GM23338 (cell line): Measurements from ENCODE around the gene FHIT. TPM values are rescaled to one million over a fixed set of nuclear protein-coding genes. Genes with fewer than 3 reads are reported as not detected.

Experiments
- ATAC-seq: fragments of 200-7000 bp; cut with Tn5 transposase; 3 replicates; pipeline ENCODE4 v1.9.1; 2020
- DNase-seq: peaks from one replicate; pipeline ENCODE4 v3.0.0-alpha.2; 2015; ENCODE audit warnings: low spot score
- H2AFZ ChIP-seq: fragments of 200-600 bp; sonication (generic); 2 replicates; pipeline ENCODE4 v1.8.0; 2016; ENCODE audit warnings: antibody characterized with exemption, mild to moderate bottlenecking, moderate library complexity
- H3F3A ChIP-seq: fragments of 200-600 bp; sonication (generic); replicated peaks from 2 replicates; pipeline ENCODE4 v1.8.0; 2017; ENCODE audit warnings: antibody characterized with exemption, mixed run types, low read depth
- H3K27ac ChIP-seq: fragments of 200-600 bp; sonication (generic); 2 replicates; pipeline ENCODE4 v1.6.1; 2016; ENCODE audit warnings: low read depth
- H3K27me3 ChIP-seq: fragments of 200-600 bp; sonication (generic); 2 replicates; pipeline ENCODE4 v1.8.0; 2016; ENCODE audit warnings: mild to moderate bottlenecking, mixed run types, moderate library complexity; ENCODE audit not compliant: insufficient read depth
- H3K36me3 ChIP-seq: fragments of 200-600 bp; sonication (generic); 2 replicates; pipeline ENCODE4 v1.8.0; 2016; ENCODE audit warnings: mild to moderate bottlenecking; ENCODE audit not compliant: insufficient read depth
- H3K4me1 ChIP-seq: fragments of 200-600 bp; sonication (generic); 2 replicates; pipeline ENCODE4 v1.8.0; 2016; ENCODE audit warnings: mild to moderate bottlenecking, moderate library complexity; ENCODE audit not compliant: insufficient read depth
- H3K4me2 ChIP-seq: fragments of 200-600 bp; sonication (generic); 2 replicates; pipeline ENCODE4 v1.7.1; 2017; ENCODE audit warnings: mixed run types
- H3K4me3 ChIP-seq: fragments of 200-600 bp; sonication (generic); 2 replicates; pipeline ENCODE4 v1.6.1; 2016; ENCODE audit warnings: mixed run types
- H3K79me2 ChIP-seq: fragments of 200-600 bp; sonication (generic); replicated peaks from 2 replicates; pipeline ENCODE4 v1.8.0; 2017; ENCODE audit warnings: mild to moderate bottlenecking; ENCODE audit not compliant: insufficient read depth
- H3K9me2 ChIP-seq: fragments of 200-600 bp; sonication (generic); 2 replicates; pipeline ENCODE4 v1.8.0; 2017; ENCODE audit not compliant: insufficient read depth
- H4K20me1 ChIP-seq: fragments of 200-600 bp; sonication (generic); replicated peaks from 2 replicates; pipeline ENCODE4 v1.8.0; 2017; ENCODE audit warnings: mild to moderate bottlenecking; ENCODE audit not compliant: insufficient read depth
- H3K27ac Mint-ChIP-seq: 2 replicates; pipeline ENCODE4 v1.8.0; 2020; ENCODE audit warnings: inconsistent platforms, mild to moderate bottlenecking, moderate library complexity, mixed read lengths
- H3K27me3 Mint-ChIP-seq: 3 replicates; pipeline ENCODE4 v1.8.0; 2022; ENCODE audit warnings: low read depth, mild to moderate bottlenecking, moderate library complexity, mixed read lengths, inconsistent platforms; ENCODE audit not compliant: insufficient read depth, poor library complexity
- H3K36me3 Mint-ChIP-seq: 3 replicates; pipeline ENCODE4 v1.8.0; 2021; ENCODE audit warnings: low read depth, mild to moderate bottlenecking, inconsistent platforms, moderate library complexity, mixed read lengths
- H3K4me1 Mint-ChIP-seq: 3 replicates; pipeline ENCODE4 v1.8.0; 2020; ENCODE audit warnings: mild to moderate bottlenecking, inconsistent platforms, mixed read lengths
- H3K4me3 Mint-ChIP-seq: 3 replicates; pipeline ENCODE4 v1.8.0; 2021; ENCODE audit warnings: moderate library complexity, mild to moderate bottlenecking, inconsistent platforms, mixed read lengths
- H3K9me3 Mint-ChIP-seq: 3 replicates; pipeline ENCODE4 v1.8.0; 2020; ENCODE audit warnings: moderate library complexity, mild to moderate bottlenecking, inconsistent platforms, mixed read lengths
- CREB1 ChIP-seq: fragments of 250-450 bp; sonication (Bioruptor Pico); IDR thresholded peaks from 2 replicates; pipeline ENCODE4 v1.5.0; 2020; ENCODE audit warnings: low read depth, mild to moderate bottlenecking, moderate library complexity
- CTCF ChIP-seq, 2 experiments: fragments of 200-600 bp in 1 of 2; sonication (generic) in 1 of 2; conservative IDR thresholded peaks; 2 replicates each; pipeline versions ENCODE4 v1.5.1 to v1.6.1; 2016 to 2017; ENCODE audit warnings: antibody characterized with exemption in 2 of 2, low read depth in 2 of 2, mild to moderate bottlenecking in 2 of 2, moderate library complexity in 1 of 2
- ETS1 ChIP-seq: IDR thresholded peaks from 2 replicates; pipeline ENCODE4 v1.6.1; 2016; ENCODE audit warnings: antibody characterized with exemption
- EZH2 ChIP-seq: fragments of 200-600 bp; sonication (generic); IDR thresholded peaks from one replicate; pipeline ENCODE4 v1.8.0; 2017; ENCODE audit warnings: antibody characterized with exemption, mild to moderate bottlenecking, low read depth; ENCODE audit not compliant: unreplicated experiment
- EZH2phosphoT487 ChIP-seq: fragments of 200-600 bp; sonication (generic); IDR thresholded peaks from one replicate; pipeline ENCODE4 v1.8.1; 2018; ENCODE audit warnings: antibody characterized with exemption; ENCODE audit not compliant: unreplicated experiment
- JUNB ChIP-seq: IDR thresholded peaks from one replicate; pipeline ENCODE4 v1.6.1; 2016; ENCODE audit warnings: antibody characterized with exemption; ENCODE audit not compliant: unreplicated experiment
- NANOG ChIP-seq: IDR thresholded peaks from 2 replicates; pipeline ENCODE4 v1.6.1; 2016; ENCODE audit warnings: antibody characterized with exemption, borderline replicate concordance
- POLR2AphosphoS5 ChIP-seq: IDR thresholded peaks from 2 replicates; pipeline ENCODE4 v1.6.1; 2016; ENCODE audit warnings: antibody characterized with exemption, low read depth
- REST ChIP-seq: IDR thresholded peaks from one replicate; pipeline ENCODE4 v1.6.1; 2018; ENCODE audit warnings: antibody characterized with exemption; ENCODE audit not compliant: unreplicated experiment
- STAT1 ChIP-seq: IDR thresholded peaks from one replicate; pipeline ENCODE4 v1.6.1; 2016; ENCODE audit warnings: antibody characterized with exemption; ENCODE audit not compliant: unreplicated experiment
- ZNF114 ChIP-seq: fragments of 250-450 bp; sonication (Bioruptor Pico); IDR thresholded peaks from 2 replicates; pipeline ENCODE4 v1.5.0; 2020; ENCODE audit warnings: mild to moderate bottlenecking, moderate library complexity
- ZNF462 ChIP-seq: fragments of 250-450 bp; sonication (Bioruptor Pico); IDR thresholded peaks from 2 replicates; pipeline ENCODE4 v1.5.0; 2020; ENCODE audit warnings: mild to moderate bottlenecking, moderate library complexity
- polyA plus RNA-seq: library from polyadenylated mRNA; unstranded; fragments of >200 nt; fragmentation: Nextera tagmentation; extraction: Ambion mirVana; gene quantifications from 2 replicates; pipeline ENCODE4 v1.2.1, GENCODE V29; 2016
- total RNA-seq: library from RNA; depleted of rRNA; stranded (reverse); fragments of >200 nt; shearing (Covaris generic); gene quantifications from 2 replicates; pipeline ENCODE4 v1.2.3, GENCODE V29; 2014

Gene FHIT
- total and polyA plus RNA-seq, 2 experiments from 2014 or later: 3.0 to 8.3 TPM

- Histone ChIP-seq H3F3A (no peaks in the 10 kb centered on the region), H3K9me2 (peaks cover 4% of the 10 kb centered on the region; the same call in 1 of the 2 replicates), H3K36me3 (no peaks in the 10 kb centered on the region; the same call in 1 of the 2 replicates), H2AFZ (no peak overlapping the region), H3K79me2 (no peaks in the 10 kb centered on the region), H3K4me2 (no peak overlapping the region), H4K20me1 (no peaks in the 10 kb centered on the region), H3K4me3 (no peak overlapping the region), H3K27me3 (no peaks in the 10 kb centered on the region), H3K27ac (no peak overlapping the region), H3K4me1 (no peaks in the 10 kb centered on the region; the same call in 1 of the 2 replicates)
- peaks cover 24% of the 10 kb centered on the region for H3K9me3 Mint-ChIP-seq
- ATAC-seq (no peak), DNase-seq (no peak)
- peaks cover 1% of the 10 kb centered on the region for H3K27me3 Mint-ChIP-seq
- TF ChIP-seq CTCF (conservative IDR thresholded peaks at IDR 0.05; ENCODE audit: low read depth in 2 of 2) (no peak), NANOG (no peak), STAT1 (no peak), EZH2phosphoT487 (no peak), JUNB (no peak), ZNF114 (CRISPR knock-in tag) (no peak), ZNF462 (CRISPR knock-in tag) (no peak), ETS1 (no peak), REST (no peak), POLR2AphosphoS5 (no peak), CREB1 (CRISPR knock-in tag) (no peak), EZH2 (no peak)
- no peak overlapping the region for H3K27ac Mint-ChIP-seq
- H3K36me3 Mint-ChIP-seq: peaks cover 40% of the 10 kb centered on the region
- H3K4me1 Mint-ChIP-seq: peaks cover 18% of the 10 kb centered on the region; the same call in 2 of the 3 replicates
- no peak overlapping the region for H3K4me3 Mint-ChIP-seq
These were observed 367.2 kb downstream of the FHIT start for GRCh38 chr3:60884005-60884404.
